UCSD-AML1 (cell line): Measurements from ENCODE around the gene KCNN2.
"Not testable (repeated sequence)": the region's sequence is repeated elsewhere in the genome, so short reads cannot be mapped to it uniquely, and the experiment has no call there.

Experiments
- DNase-seq: peaks from one replicate; lab custom pipeline; 2025; ENCODE audit not compliant: unreplicated experiment; lab: John Stamatoyannopoulos, UW

The KCNN2 gene

DNA sequence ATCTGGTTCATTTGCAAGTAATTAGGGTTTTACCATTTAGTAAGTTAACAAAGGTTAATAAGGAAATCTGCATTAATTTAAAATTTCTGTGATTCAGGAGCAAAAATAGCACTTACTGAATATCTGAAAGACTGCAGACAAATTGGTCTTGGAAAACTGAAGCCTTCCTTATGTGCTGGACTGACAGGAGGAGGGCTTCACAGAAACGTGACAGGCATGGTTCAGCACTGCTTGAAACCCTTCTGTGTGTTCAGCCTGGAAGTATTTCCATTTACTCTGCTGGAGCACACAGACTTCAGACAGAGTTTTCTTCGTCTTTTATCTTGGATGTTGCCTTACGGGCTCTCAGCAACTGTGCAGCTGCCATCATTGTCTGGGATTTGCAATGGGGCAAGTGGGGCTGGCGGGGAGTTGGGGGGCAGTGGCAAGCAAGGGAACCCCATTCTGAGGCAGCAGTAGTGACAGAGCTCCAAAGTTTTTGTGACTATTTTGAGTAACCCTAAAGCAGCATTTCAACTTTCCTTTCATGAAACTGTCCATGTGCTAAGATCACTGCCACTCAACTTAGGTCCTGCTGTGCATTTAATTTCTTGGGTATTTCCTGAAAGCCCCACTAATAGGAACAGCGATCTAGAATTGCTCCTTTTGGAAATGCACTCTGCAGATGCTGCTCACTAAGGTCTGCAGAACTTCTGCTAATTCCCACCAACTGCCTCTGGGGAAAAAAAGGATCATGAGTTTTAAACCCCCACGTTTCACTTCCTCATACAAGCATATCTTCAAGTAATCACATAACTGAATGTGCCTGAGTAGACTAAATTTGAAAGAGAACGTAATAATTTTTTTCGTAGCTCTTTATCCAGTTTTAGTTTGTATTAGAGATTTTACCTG, 56.6 kb downstream of the KCNN2 start:
- DNase-seq = no peak

DNA sequence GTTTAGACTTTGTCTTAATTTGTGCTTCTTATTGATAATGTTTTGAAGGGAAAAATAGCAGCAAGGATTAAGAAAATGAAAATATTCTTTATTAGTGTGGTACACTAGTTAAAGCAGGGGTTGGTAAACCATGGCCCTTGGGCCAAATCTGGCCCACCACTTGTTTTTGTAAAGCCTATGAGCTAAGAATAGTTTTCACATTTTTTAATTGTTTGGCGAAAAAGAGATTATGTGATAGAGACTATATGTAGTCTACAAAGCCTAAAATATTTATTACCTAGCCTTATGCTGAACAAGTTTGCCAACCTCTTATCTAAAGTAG, 57.2 kb downstream of the KCNN2 start:
- DNase-seq = no peak

DNA sequence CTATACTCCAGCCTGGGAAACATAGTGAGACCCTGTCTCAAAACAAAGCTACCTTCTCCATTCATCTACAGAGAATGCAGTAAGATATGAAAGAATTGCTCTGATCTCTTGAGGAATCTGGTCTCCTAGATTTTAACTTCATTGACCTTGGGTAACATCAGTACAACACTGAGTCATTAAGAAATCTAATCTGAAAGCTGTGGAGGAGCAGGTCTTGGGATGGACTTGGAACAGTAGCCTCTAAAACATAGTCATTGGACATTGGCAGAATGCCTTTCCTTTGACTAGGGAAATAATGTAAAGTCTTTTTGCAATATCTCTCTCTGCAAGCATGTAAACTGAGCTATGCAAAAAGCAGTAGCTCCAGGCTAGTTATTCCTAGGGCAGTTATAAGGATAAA, 58.1 kb downstream of the KCNN2 start:
- DNase-seq = no peak

DNA sequence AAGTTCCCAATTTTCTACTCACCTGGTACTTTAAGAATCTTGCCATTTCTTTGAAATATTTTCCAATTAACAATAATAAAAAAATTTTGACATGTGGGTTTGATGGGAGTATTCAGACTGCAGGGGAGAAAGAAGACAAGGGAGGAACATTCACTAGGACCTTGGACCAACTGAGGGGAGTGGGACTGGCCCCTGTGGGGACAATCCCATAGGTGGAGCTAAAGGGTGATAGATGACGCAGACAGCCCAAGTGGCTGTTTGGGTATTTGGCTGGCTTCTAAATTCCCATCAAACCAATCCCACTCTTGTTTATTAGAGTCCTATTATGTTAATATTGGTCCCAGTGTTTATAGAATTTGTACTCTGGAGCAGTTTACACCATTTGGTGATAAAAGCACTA, 65.3 kb downstream of the KCNN2 start:
- no peak for DNase-seq

DNA sequence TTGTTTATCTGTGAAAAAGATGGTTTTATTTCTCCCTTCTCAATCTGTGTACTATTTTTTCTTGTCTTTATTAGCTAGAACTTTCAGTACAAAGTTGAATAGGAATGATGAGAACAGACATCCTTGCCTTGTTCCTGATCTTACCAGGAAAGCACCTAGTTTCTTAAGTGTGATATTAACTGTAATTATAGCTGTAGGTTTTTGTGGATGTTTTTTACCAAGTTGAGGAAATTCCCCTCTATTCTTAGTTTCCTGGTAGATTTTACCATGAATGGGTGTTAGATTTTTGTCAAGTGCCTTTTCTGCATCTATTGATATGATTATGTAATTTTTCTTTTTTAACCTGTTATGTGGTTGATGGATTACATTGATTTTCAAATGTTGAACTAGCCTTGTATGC, 68.7 kb downstream of the KCNN2 start:
- no peak for DNase-seq

DNA sequence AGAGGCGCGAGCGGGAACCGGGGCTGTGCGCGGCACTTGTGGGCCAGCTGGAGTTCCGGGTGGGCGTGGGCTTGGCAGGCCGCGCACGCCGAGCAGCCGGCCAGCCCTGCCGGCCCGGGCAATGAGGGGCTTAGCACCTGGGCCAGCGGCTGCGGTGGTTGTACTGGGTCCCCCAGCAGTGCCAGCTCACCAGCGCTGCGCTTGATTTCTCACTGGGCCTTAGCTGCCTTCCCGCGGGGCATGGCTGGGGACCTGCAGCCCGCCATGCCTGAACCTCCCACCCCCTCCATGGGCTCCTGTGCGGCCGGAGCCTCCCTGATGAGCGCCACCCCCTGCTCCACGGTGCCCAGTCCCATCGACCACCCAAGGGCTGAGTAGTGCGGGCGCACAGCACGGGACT, 70.8 kb downstream of the KCNN2 start:
- DNase-seq = not testable (repeated sequence)

DNA sequence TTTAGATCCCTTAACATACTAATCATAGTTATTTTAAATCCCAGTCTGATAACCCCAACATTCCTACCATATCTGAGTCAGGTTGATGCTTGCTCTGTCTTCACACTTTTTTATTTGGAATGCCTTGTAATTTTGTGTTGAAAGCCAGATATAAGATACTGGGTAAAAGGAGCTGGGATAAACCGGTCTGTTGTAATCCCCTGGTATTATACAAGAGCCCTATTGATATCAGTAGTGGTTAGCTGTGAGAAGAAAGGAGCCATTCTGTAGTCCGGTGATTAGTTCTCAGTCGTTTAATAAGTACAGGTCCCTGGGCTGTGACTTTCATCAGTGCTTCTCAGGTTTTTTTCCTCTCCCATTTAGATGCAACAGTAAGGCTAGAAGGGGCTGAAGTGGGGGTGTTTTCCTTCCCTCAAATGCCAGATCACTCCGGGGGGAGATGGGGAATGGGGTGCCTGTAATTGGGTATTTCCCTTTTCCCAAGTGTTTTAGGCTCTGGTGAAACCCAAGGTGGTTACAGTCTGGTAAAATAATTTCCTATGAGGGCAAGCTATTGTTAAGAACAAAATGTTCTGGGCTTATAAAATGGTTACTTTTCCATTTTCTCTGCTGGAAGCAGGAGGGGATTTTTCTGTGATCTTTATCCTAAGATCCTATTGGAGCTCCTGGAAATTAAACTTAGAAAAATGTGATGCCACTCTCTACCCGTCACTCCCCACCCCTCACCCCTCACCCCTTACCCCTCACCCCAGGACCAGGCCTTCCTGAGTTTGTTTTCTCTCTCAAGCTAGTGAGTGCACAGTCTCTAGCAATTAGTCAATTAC, 72.7 kb downstream of the KCNN2 start:
- no peak for DNase-seq

DNA sequence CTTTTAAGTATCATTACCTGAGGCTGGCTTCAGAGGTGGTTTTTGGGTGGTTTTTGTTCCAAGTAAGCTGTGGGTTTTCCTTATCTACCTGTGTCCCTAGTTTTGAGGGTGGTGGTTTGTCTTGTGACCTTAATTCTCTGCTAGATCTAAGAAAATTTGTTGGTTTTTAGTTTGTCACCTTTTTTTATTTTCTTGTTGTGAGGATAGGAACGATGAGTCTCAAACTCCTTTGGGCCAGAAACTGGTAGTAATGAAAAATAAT, 73.3 kb downstream of the KCNN2 start:
- no peak for DNase-seq

DNA sequence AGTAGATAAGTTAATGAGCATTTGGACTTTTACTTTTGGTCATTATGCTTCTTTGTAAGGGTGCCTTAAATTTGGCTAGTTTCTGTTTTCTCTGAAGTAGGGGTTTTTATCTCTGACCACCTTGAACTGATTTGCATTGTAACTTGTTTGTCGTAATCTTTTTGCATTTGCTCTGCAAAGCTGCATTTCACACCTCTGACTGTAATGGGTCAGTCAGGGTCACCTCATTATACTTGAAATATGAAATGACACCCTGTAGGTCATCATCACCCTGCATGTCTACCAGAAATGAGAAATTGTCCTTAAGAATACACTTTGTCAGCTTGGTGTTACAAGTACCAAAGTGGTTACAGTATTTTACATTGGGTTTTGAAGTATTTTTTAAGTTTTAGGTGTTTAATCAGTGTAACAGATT, 74.0 kb downstream of the KCNN2 start:
- DNase-seq = no peak

DNA sequence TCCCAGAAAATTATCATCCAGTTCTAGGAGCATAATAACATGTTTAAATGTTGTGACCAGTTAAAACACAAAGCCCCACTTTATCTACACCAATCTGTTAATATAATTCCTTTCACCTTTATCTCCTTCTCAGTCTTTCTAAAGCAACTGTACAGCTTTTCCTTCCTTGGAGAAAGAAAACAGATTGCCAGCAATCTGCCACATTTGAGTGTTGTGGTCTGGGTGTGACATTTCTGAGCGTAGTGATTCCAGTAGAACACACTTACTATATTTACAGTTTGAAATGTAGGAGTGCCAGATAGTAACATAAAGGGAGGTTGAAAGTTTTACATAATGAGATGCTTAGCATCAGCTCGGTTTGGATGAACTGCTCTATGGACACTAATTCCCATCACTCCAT, 76.1 kb downstream of the KCNN2 start:
- no peak for DNase-seq

DNA sequence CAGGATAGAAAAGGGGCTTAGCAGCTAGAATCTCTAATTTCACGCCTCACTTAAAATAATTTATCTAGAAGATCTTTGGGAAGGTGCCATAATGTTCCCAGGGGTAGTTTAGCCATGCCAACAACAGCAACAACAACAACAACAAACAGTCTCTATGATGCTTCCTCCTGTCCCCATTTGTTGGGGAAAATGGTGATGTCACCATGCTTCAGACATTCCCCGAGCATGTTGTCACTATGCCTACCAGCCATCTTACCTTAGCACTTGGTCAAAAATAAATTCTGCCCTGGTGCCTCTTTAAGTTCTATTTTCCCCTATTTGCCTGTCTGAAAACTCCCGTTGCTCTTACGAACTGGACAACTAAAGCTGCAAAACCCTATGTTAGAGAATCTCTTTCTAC, 76.6 kb downstream of the KCNN2 start:
- DNase-seq = no peak

DNA sequence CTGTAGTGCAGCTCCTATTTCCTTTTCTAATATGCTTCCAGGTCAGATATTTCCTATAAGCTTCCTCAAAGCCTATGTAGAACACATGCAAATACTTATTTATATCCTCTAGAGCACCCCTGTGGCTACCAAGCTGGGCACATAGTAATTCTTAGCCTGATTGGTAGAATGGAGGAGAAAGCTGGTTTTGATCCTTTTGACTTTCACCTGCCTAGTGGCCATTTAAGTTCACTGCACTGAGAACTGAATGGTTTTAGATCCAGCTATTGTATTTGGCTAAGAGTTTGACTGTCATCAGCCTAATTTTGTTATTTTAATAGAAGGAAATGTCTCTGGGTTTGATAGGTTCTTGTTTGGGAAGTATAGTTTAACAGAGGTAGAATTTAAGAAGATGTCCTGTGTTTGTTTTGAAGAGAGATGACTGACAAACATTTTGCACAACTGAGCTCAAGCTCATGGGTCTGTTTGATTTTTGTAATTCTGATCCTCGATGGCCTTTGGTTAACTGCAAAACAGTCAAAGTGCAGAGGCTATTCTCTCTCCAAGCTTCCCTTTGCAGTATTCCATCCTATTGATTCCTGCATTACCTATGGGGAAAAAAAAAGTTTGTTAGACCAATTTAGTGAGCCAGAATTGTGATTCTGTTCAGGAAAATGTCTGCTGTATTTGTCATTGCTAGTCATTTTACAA, 85.4 kb downstream of the KCNN2 start:
- no peak for DNase-seq

DNA sequence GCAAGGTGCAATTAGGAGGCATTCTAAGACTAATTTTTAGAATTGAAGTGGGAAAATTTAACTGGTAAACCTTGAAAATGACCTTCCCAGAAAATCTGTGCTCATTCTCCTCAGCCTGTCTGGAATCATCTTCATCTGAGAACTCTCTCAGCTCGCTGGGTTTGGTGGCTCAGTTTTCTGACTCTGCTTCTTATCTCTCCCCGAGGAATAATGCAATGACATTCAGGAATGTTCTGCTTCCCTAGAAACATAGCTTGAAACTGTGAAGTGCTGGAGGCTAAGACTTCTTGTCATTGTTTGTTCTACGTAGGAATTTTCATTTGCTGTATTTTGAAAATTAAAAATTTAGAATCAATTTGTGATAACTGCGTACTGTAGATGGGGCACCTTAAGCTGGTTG, 86.6 kb downstream of the KCNN2 start:
- DNase-seq = no peak

DNA sequence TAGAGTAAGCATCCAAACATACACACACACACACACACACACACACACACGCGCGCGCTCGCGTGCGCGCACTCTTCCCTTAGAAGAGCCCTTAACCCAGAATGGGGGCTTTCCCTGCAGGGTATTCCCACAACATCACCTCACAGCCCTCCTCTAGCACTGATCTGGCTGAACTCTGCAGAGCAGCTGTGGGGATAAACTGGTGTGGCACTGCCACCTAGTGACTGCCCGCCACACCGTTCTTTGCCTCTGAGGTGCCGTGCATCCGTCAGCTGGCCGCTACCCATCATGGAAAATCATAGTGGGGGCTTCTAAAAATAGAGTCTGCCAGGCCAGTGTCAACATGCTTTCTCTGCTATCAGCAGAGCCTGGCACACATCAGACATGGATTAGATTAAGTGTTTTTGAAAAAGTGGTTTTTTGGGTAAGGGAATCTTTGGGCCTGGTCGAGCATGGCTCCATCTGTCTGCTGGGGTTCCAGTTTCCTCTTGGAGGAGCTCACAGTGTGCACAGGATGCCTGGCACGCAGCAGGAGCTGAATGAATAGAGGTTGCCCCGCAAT, 88.1 kb downstream of the KCNN2 start:
- DNase-seq = peak; percentile 53

DNA sequence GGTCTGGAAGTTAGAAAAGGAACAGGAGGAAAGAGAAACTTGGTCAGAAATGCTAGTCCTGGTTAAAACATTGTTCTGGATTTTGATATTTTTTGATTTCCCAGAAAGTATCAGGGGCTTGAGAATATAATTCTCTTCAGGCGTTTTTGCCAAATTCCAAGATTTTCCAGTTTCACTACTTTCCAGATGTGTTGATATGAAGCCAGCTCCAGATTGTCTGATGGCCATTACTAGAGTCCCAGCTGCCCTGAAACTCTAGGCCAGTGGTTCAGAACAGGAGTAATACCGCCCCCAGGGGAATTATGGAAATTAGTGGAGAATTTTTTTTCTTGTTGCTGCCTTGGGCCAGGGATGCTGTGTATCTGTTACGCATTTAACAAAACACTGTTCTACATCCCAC, 88.6 kb downstream of the KCNN2 start:
- no peak for DNase-seq

DNA sequence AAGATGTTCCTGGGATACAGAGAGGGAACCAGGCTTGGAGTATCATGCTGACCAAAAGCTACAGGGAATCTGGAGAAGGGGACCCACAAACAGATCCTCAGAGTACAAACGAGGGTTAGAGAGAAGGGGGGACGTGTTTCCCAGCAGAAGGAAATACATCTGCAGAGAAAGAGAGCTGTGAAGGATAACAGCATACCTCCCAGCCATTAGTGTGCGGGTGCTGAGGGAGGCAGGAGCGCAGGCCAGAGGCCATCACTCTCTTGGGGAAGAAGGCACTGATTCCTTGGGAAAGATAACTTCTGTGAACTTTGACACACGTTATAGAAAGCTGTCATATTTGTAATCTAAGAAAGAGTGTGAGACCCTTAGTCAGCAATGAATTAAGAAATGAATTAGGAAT, 96.9 kb downstream of the KCNN2 start:
- DNase-seq = no peak

DNA sequence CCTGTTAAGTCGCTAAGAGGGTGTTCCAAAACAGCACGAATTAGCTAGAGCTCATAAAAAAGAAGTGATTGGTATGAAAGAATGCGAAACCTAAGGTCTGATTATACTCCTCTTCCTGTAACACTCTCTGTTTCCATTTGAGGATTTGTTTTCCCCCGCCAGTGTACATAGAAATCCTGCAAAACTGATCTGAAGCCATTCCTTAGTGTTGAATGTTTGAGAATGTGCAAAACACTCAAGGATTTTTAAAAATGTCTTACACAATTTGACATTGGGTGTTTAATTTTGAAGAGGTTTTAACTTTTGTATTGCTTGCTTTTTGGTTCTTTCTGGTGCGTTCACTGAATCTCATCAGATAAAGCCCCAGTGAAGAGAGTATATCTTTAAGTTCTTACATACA, 105.3 kb downstream of the KCNN2 start:
- DNase-seq = no peak

DNA sequence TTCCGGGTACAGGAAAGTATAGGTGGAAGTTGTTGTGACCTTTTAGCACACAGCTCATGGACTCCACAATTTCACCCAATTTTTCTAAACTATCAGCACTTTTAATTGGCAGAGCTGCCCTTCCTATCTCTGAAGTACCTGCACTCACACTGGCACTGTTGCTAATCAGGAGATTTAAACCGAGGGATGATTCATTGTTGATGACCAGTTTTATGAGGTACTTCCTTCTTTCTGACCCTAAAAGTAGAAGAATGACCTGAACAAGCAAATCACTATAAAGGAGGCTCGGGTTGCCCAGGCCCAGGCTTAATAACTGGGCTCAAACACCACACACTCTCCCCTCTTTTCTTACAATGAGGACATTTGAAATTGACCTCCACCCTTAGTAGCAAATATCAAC, 105.9 kb downstream of the KCNN2 start:
- DNase-seq = no peak

DNA sequence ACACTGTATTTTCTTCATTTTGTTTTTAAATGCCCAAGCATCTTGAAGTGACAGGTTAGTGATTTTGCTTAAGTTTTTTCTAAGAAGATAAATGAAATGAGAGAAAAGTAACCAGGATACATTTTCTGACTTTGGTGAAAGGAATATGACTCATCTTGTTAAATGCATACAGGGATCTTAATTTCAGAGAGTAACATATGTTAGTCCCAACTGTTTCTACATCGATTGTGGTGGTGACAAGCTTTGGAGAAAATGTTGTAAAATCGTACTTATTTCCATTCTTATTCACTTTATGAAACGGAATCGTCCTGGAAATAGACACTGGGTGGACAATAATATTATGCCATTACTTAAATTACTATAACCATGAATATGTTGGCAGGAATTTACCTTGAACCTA, 107.5 kb downstream of the KCNN2 start:
- no peak for DNase-seq

DNA sequence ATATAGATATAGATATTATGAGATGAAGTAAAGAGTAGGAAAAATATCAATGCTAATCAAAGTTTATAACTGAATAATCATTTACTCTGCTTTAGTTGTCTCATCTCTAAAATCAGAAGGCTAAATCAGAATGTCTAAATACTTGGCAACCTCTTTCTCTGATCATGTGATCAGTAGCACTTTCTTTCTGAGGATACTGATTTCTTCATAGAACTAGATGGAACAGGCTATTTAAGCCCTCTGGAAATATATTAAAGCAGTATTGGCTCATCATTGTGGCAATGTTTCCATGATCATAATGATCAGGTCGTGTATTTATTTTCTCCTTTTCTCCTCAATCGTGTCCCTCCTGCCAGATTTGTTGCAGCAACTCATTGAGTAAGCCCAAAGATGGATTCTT, 109.7 kb downstream of the KCNN2 start:
- DNase-seq = no peak

DNA sequence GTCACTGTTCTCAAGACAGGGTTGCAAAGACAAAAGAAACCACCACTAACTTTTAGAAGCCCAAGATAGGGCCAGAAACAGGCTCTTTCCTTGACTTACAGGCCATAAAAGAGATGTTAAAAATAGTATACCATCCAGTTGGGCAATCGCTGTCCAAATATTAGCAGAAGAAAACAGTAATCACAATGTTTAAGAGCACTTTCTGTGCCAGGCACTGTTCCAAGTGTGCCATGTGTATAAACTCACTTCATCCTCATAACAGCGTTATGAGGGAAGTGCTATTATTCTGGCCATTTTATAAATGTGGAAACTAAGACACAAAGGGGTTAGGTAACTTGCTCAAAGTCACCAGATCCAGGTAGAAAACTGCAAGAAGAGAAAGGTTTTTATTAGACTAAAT, 111.7 kb downstream of the KCNN2 start:
- DNase-seq = no peak

DNA sequence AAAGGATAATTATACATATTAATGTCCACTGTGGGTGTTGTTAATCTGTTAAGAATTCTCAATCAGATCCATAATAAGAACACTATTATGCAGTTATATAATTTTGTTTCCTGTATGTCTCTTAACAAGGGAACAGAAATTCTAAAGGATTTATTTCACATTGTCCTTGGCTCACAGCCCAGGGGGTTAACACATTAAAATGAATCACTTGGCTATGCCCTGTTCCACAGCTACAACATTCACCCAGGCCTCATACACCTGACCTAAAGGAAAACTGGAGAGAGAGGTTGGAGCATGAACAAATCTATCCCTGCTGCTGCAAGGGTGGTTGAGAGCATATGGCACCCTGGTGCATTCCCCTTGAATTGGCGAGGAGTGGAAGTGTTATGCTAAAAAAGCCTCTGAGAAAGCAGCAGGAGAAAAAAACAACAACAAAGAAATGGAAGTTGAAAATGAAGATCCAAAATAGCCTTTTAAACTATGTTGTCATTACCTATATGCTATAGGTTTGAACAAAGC, 116.0 kb downstream of the KCNN2 start:
- no peak for DNase-seq
